NT2/D1 (cell line): ENCODE results near the gene LDLR.

Source experiments
- DNase-seq: peaks from one replicate; pipeline ENCODE4 v3.0.0-alpha.2; 2011; ENCODE audit warnings: low read depth, low spot score
- H3K27me3 ChIP-seq: 2 replicates; pipeline ENCODE4 v1.6.0; 2011; ENCODE audit warnings: mild to moderate bottlenecking; ENCODE audit not compliant: insufficient read length, insufficient read depth
- H3K36me3 ChIP-seq: 2 replicates; pipeline ENCODE4 v1.6.1; 2011; ENCODE audit warnings: mild to moderate bottlenecking, low read length, mixed read lengths; ENCODE audit not compliant: insufficient read depth, insufficient read length
- H3K4me1 ChIP-seq: 2 replicates; pipeline ENCODE4 v1.5.1; 2011; ENCODE audit not compliant: insufficient read depth, insufficient read length
- H3K4me3 ChIP-seq: 2 replicates; pipeline ENCODE4 v1.5.1; 2011; ENCODE audit warnings: low read depth; ENCODE audit not compliant: insufficient read length
- H3K9ac ChIP-seq: 2 replicates; pipeline ENCODE4 v1.6.0; 2011; ENCODE audit warnings: low read depth; ENCODE audit not compliant: insufficient read length
- H3K9me3 ChIP-seq: 2 replicates; pipeline ENCODE4 v1.5.1; 2011; ENCODE audit warnings: mild to moderate bottlenecking, low read length; ENCODE audit not compliant: insufficient read depth
- SUZ12 ChIP-seq: IDR thresholded peaks from 2 replicates; pipeline ENCODE4 v1.6.1; 2011; ENCODE audit not compliant: insufficient read length, insufficient read depth; ENCODE audit errors: extremely low read depth
- YY1 ChIP-seq: IDR thresholded peaks from 2 replicates; pipeline ENCODE4 v1.6.1; 2011; ENCODE audit not compliant: insufficient read length, insufficient read depth
- ZNF274 ChIP-seq: IDR thresholded peaks from 2 replicates; pipeline ENCODE4 v1.6.1; 2011; ENCODE audit warnings: mild to moderate bottlenecking, low read depth, low read length

Gene LDLR

DNA sequence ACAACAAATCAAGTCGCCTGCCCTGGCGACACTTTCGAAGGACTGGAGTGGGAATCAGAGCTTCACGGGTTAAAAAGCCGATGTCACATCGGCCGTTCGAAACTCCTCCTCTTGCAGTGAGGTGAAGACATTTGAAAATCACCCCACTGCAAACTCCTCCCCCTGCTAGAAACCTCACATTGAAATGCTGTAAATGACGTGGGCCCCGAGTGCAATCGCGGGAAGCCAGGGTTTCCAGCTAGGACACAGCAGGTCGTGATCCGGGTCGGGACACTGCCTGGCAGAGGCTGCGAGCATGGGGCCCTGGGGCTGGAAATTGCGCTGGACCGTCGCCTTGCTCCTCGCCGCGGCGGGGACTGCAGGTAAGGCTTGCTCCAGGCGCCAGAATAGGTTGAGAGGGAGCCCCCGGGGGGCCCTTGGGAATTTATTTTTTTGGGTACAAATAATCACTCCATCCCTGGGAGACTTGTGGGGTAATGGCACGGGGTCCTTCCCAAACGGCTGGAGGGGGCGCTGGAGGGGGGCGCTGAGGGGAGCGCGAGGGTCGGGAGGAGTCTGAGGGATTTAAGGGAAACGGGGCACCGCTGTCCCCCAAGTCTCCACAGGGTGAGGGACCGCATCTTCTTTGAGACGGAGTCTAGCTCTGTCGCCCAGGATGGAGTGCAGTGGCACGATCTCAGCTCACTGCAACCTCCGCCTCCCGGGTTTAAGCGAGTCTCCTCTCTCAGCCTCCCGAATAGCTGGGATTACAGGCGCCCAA is at the start of gene LDLR:
TSS of gene LDLR (plus strand) at position 210 of the 760 bp plus-strand sequence. CDS start at position 296, 86 bp downstream.
- TF ChIP-seq SUZ12 (no peak), ZNF274 (no peak), YY1 (no peak)

DNA sequence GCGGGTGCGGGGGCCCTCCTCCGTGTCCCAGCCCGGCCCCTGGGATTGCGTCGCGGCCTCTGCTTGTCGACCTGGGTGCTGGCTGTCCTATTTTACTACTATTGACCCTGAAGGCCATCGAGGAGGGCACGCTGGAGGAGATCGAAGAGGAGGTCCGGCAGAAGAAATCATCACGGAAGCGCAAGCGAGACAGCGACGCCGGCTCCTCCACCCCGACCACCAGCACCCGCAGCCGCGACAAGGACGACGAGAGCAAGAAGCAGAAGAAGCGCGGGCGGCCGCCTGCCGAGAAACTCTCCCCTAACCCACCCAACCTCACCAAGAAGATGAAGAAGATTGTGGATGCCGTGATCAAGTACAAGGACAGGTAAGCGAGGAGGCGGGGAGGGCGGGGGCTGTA is 48.1 kb upstream of the LDLR start:
- no peak overlapping the region for H3K4me3 ChIP-seq
- H3K4me1 ChIP-seq, result no peaks in the 10 kb centered on the region
- H3K9me3 ChIP-seq, result no peaks in the 10 kb centered on the region
- peaks cover 85% of the 10 kb centered on the region for H3K36me3 ChIP-seq
- no peaks in the 10 kb centered on the region for H3K27me3 ChIP-seq
- TF ChIP-seq YY1, result no peak
- TF ChIP-seq SUZ12, result no peak
- no peak for TF ChIP-seq ZNF274
- no peak overlapping the region for H3K9ac ChIP-seq
- no peak for DNase-seq

More for the DNA sequence above, at the start of gene LDLR:
- H3K4me1 ChIP-seq, result peaks cover 6% of the 10 kb centered on the region
- DNase-seq, result peak; percentile 90
- H3K9me3 ChIP-seq, result no peaks in the 10 kb centered on the region
- H3K4me3 ChIP-seq, result peak within 1 kb of the TSS; percentile 99
- H3K9ac ChIP-seq, result peak within 1 kb of the TSS; percentile 99
- peaks cover 27% of the 10 kb centered on the region for H3K36me3 ChIP-seq
- H3K27me3 ChIP-seq, result no peaks in the 10 kb centered on the region

DNA sequence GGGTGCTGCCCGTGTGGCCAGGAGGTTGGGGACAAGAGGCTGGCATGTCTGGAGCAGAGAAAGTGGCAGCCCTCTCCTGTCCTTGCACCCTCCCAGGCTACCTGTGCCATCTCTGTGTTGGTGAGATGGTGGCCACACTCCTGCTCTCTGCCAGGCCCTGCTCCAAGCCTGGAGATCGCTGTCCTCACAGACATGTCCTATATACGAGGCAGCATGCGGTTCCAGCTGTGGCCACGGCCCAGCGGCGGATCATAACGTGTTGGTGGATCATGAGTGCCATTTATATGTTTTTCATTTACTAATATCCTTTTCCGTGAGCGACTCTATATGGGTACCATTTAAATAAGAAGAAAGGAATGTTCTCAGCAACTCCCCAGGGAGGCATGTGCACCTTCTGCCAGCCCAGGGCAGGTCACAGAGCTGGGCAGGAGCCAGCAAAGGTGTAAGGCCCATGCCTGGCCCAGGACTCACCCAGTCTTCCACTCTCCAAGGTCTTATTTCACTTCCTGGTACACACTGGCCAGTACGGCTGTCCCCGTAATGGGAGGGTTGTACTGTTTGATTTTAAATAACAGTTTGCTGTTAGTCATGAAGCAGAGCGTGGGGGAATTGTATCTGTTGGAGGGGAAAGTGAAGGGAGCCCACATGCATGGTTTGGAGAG is 47.2 kb upstream of the LDLR start:
- Histone ChIP-seq H3K4me3 (no peak overlapping the region), H3K9ac (no peak overlapping the region), H3K27me3 (no peaks in the 10 kb centered on the region), H3K9me3 (no peaks in the 10 kb centered on the region), H3K4me1 (no peaks in the 10 kb centered on the region), H3K36me3 (peaks cover 85% of the 10 kb centered on the region)
- no peak for DNase-seq
- TF ChIP-seq YY1 (no peak), SUZ12 (no peak), ZNF274 (no peak)

DNA sequence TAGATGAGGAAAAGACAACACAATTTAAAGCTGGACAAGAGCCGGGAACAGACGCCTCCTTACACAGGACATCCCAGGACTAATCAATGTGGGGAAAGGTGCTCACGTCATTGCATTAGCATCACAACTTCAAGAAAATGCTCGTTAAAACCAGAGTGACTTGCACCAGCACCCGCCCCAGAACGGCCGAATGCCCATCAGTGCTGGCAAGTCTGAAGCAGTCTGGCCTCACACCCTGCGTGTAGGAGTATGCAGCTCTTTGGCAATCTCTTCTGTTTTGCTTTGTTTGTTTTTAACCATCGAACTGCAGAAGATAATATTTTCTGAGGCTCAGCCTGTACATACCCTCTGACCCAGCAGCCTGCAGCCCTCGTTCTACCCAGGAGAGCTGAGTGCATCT is 44.8 kb upstream of the LDLR start:
- TF ChIP-seq ZNF274 (no peak), YY1 (no peak), SUZ12 (no peak)
- no peak overlapping the region for H3K4me3 ChIP-seq
- H3K4me1 ChIP-seq, result no peaks in the 10 kb centered on the region
- no peaks in the 10 kb centered on the region for H3K27me3 ChIP-seq
- no peaks in the 10 kb centered on the region for H3K9me3 ChIP-seq
- H3K36me3 ChIP-seq, result peaks cover 84% of the 10 kb centered on the region
- no peak for DNase-seq
- no peak overlapping the region for H3K9ac ChIP-seq

DNA sequence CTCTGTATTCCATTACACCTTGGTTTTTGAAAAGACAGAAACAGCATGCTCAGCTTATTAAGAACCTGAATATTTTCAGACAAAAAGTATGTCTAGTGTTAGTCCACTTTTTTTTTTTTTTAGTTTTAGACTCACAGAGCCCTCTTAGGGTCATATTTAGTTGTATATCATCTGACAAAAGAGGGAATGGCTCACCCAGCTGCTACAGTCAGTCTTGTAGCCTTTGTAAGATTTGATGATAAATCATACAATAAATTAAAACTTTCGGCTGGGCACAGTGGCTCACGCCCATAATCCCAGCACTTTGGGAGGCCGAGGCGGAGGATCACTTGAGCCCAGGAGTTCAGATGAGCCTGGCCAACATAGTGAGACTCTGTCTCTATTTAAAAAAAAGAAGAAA is 43.7 kb upstream of the LDLR start:
- no peak for DNase-seq
- Histone ChIP-seq H3K4me3 (no peak overlapping the region), H3K4me1 (peaks cover 6% of the 10 kb centered on the region), H3K27me3 (no peaks in the 10 kb centered on the region), H3K36me3 (peaks cover 88% of the 10 kb centered on the region), H3K9me3 (no peaks in the 10 kb centered on the region), H3K9ac (no peak overlapping the region)
- TF ChIP-seq SUZ12, result no peak
- no peak for TF ChIP-seq YY1
- no peak for TF ChIP-seq ZNF274

DNA sequence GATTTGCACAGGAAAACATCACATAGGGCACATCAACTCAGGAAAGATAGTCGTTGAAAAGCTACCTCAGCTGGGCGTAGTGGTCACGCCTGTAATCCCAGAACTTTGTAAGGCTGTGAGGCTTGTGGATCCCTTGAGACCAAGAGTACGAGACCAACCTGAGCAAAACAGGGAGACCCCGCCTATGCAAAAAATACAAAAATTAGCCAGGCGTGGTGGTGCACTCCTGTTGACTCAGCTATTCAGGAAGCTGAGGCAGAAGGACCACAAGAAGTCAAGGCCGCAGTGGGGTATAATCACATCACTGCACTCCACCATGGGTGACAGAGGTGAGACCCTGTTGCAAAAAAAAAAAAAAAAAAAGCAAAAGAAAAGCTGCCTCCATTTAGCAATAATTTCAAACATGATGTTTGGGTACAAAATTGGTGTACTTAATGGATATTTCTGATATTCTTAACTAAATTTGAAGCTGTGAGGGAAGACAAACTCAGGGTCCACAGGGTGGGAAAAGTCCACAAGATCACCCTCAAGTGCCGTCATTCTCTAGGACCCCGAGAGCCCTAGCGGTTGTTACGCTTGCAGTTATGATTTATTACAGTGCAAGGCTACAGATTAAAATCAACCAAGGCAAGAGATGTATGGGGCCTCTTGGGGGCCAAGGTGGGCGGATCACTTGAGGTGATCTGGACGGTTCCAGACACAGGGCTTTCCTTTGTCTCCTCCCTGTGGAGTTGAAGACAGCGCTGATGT is 42.5 kb upstream of the LDLR start:
- peaks cover 80% of the 10 kb centered on the region for H3K36me3 ChIP-seq
- no peak overlapping the region for H3K9ac ChIP-seq
- no peaks in the 10 kb centered on the region for H3K27me3 ChIP-seq
- no peak for DNase-seq
- peaks cover 12% of the 10 kb centered on the region for H3K4me1 ChIP-seq
- H3K4me3 ChIP-seq, result no peak overlapping the region
- TF ChIP-seq YY1, result no peak
- TF ChIP-seq SUZ12, result no peak
- no peak for TF ChIP-seq ZNF274
- no peaks in the 10 kb centered on the region for H3K9me3 ChIP-seq

DNA sequence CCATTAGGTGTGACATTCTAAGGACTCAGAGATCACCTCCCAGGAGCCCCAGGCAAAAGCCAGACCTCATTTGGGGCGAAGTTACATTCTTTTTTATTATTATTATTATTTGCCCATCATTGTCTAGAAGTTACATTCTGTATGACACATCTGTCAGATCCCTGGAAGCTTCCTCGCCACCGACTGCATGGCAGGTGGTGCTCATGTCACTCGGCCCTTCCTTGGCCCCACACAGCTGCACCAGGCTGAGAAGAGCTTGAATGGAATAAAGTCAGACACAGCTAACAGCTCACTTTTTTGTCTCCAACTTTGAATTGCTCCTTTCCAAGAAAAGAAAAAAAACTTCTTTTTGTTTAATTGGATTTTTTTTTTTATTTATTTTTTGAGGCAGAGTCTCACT is 41.4 kb upstream of the LDLR start:
- H3K4me3 ChIP-seq, result no peak overlapping the region
- no peaks in the 10 kb centered on the region for H3K9me3 ChIP-seq
- TF ChIP-seq YY1, result no peak
- no peak for TF ChIP-seq SUZ12
- no peak for TF ChIP-seq ZNF274
- H3K36me3 ChIP-seq, result peaks cover 78% of the 10 kb centered on the region
- no peak overlapping the region for H3K9ac ChIP-seq
- peaks cover 19% of the 10 kb centered on the region for H3K4me1 ChIP-seq
- no peaks in the 10 kb centered on the region for H3K27me3 ChIP-seq
- no peak for DNase-seq
